ENCODE results near the gene CIITA.

CIITA gene

DNA sequence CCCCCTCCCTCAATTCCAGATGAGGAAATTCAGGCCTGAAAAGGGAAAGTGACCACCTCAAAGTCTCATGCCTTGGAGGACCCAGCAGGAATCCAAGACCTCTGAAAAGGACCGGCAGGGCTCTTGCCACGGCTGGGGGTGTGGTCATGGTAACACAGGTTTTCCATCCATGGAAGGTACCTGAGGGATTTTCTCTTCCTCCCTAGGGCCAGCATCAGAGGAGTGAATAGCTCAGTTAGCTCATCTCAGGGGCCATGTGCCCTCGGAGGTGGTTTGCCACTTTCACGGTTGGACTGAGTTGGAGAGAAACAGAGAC is 1.3 kb downstream of the CIITA start:
- DNase-seq (ENCODE audit: low read depth, low spot score), result no peak
- no peak overlapping the region for H3K27ac ChIP-seq

DNA sequence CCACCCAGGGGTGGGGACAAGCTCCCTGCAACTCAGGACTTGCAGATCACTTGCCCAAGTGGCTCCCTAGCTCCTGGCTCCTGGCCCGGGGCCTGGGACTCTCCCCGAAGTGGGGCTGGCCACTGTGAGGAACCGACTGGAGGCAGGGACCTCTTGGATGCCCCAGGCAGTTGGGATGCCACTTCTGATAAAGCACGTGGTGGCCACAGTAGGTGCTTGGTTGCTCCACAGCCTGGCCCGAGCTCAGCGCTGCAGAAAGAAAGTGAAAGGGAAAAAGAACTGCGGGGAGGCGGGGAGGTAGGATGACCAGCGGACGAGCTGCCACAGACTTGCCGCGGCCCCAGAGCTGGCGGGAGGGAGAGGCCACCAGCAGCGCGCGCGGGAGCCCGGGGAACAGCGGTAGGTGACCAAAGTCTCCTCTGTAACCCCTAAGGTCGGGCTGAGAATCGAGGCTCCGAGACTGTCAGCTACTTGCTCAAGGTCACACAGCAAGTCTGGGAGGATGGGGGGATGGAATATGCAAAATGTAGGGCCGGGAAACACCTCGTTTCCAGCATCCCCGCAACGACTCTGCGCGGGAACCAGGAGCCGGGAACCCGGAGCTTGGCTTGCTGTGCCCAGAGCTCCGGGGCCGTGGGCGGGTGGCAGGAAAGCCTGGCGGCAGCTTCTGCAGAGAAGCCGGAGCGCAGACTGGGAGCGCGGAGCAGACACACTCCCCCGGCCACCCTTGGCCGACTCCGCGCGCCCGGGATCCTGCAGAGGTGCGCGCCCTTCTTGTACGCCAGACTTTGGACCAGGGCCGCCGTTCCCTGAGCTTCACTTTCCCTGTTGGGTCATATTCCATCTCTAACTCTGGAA is 1.9 kb downstream of the CIITA start:
- no peak overlapping the region for H3K27ac ChIP-seq
- no peak for DNase-seq (ENCODE audit: low read depth, low spot score)

DNA sequence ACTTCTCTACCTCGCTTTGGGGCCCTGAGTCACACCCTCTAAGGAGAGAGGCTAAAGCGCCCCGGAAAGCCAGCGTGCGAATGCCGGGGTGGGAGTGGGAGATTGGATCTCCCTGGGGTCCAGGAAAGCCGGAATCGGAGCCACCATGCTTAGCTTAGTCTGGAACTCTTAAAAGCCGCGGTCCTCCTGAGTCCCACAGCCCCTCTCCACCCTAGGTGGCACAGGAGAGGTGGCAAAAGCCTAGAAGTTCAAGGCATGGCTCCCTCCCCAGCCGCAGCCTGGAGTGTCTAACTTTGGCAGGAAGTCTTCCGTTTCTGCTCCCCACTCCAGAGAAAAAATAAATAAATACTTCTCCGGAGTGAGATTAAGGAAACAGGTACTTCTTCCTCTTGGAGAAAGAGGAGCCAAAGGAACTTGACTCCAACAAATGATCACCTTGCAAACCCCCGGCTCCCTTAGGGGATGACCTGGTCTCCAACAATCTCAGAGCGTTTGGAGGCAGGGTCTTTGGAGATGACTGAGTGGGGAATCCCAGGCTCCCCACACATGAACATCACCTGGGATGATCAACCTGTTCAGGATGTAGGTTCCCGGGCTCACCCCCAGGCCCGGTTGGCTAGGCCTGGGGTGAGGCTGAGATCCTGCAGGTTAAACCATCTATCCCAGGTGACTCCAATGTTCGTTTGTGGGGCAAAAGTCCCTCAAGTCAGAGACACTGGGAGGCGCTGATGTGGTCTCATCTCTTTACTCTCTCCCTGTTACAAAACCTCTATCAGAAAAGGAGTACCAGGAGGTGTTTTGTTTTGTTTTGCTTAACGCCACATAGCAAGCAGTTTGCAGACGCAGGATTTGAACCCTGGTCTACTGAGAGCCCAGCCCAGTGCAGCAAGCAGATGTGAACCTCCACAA is 2.9 kb downstream of the CIITA start:
- DNase-seq (ENCODE audit: low read depth, low spot score), result no peak
- H3K27ac ChIP-seq, result no peak overlapping the region

DNA sequence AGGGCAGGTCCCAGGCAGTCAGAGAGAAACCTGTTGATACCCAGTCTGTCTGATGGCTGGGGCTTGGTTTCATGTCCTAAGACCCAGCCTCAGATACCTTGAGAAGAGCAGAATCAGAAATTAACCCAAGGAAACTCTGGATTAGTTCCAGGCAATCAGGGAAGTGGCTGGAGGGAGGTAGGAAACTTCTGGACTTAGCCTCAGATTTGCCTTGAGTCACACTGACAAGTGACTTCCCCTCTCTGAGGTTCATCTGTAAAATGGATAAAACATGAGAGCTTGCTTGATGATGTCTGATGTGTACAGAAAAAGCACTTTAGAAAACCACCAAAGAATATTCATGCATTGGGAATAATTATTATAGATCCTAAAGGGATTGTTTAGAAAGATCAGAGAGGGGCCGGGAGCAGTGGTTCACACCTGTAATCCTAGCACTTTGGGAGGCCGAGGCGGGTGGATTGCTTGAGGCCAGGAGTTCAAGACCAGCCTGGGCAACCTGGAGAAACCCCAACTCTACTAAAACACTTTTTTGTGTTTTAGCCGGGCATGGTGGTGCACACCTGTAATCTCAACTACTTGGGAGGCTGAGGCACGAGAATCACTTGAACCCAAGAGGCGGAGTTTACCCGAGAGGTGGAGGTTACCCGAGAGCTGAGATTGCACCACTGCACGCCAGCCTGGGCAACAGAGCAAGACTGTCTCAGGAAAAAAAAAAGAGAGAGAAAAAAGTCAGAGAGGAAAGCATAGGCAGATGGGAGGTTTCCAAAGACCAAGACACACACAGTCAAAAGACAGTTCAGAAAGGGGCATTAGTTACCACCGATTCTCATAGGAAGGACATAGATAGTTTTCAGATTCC is 3.8 kb downstream of the CIITA start:
- H3K27ac ChIP-seq, result no peak overlapping the region
- no peak for DNase-seq (ENCODE audit: low read depth, low spot score)

DNA sequence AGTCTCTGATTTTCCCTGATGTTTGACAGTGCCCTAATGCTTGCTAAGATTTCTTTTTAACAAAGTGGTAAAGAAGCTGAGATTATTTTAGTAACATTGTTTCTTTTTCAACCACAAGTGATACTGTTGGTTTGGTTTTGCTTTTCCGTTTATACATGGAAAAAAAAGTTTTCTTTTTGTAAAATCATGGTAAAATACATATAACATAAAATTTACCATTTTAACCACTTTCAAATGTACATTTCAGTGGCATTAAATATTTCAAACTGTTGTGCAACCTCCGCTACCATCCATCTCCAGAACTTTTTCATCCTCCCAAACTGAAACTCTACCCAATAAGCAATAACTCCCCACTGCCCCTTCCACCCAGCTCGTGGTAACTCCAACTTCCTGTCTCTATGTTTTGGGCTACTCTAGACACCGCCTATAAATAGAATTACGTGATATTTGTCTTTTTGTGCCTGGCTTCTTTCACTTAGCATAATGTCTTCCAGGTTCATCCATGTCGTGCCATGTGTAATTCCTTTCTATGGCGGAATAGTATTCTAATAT is 4.6 kb downstream of the CIITA start:
- DNase-seq (ENCODE audit: low read depth, low spot score), result no peak
- H3K27ac ChIP-seq, result no peak overlapping the region

DNA sequence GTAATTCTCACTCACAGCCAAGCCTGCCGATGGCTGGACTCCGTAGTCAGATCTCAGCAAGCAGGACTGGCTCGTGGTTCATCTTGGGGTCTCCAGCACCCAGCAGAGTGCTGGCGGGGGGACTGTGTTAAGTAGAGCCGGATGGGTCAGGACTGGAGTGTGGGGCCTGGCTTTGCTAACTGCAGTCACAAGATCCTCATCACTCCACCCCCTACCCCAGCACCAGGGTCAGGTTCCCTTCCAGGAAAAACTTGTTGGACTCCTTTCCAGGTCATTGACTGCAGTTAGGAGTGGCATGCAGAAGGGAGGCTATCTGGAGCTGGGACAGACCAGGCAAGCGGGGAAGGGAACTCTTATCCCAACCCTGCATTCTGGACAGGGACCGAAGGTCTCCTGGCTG is 6.0 kb downstream of the CIITA start:
- no peak for DNase-seq (ENCODE audit: low read depth, low spot score)
- no peak overlapping the region for H3K27ac ChIP-seq

DNA sequence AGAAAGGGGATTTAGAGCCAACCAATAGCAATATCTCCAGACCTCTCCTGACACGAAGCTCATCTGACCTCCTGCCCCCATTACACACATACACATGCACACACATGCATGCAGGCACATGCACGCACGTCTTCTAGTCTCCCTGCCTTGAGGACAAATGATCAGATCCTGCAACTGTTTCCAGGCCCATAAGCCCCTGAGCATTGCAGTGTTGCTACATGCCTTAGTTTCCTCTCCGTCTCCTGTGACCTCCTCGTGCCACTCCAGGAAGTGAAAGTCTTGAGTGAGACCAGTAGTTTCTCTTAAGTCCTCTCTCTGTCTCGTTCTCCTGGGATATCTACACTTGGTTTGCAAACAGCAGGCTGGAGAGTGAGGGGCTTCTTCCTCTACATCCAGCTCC is 8.2 kb downstream of the CIITA start:
- H3K27ac ChIP-seq, result no peak overlapping the region
- DNase-seq (ENCODE audit: low read depth, low spot score), result no peak

DNA sequence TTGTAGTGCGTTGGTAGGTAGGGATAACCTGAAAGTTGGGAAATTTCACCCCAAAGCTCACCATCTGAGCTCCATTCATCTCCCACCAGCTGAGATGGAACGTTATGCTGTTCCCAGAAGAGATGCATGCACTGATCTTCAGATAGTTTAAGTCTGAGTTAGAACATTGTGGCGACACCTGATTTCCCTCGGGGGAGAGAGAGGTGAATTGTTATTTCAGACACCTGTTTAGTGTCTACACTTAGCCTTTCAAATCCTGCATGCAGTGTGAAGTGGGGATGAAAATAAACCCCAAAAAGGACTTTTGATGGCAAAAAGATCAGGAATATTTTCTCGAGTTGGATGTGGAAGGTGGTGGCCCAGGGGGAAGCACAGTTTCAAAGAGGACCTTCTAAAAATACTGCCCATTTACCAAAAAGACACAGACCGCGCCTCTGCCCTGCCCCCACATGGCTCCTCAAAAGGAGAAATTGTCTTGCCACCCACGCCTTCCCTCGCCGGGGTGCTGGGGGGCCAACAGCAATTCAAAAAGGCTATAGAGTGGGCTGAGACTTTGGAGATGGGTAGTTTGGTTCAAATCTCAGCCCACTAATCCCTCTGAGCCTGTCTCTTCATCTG is 11.4 kb downstream of the CIITA start:
- no peak for DNase-seq (ENCODE audit: low read depth, low spot score)
- H3K27ac ChIP-seq, result no peak overlapping the region

DNA sequence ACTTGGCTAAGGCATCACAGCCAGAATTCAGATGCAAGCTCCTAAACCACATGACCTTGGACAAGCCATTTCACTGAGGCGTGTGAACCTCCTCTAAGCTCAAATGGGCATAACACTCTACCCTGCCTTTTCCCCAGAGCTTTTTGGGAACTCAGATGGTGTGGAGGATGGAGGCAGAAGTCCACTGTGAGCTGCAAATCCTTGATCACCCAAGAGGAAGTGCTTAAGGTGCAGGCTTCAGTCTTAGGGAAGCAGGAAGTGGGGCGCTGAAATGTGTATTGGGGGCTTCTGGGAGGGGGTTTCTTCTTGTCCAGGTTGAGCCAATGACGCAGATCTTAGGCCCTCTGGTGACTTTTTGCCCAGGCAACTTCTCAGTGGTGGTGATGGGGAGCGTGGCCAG is 12.9 kb downstream of the CIITA start:
- DNase-seq (ENCODE audit: low read depth, low spot score), result no peak
- no peak overlapping the region for H3K27ac ChIP-seq

DNA sequence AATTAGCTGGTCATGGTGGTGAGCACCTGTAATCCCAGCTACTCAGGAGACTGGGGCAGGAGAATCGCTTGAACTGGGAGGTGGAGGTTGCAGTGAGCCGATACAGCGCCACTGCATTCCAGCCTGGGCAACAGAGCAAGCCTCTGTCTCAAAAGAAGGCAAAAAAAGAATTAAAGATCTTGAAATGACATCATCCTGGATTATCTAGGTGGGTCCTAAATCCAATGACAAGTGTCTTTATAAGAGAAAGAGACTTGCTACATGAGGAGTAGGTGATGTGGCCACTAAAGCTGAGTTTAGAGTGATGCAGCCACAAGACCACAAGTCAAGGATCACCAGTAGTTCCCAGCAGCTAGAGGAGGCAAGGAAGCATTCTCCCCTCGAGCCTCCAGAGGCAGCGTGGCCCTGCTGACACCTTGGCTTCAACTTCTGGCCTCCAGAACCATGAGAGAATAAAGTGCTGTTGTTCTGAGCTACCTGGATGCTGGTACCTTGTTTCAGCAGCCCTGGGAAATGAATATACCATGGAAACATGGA is 15.8 kb downstream of the CIITA start:
- no peak overlapping the region for H3K27ac ChIP-seq
- no peak for DNase-seq (ENCODE audit: low read depth, low spot score)

DNA sequence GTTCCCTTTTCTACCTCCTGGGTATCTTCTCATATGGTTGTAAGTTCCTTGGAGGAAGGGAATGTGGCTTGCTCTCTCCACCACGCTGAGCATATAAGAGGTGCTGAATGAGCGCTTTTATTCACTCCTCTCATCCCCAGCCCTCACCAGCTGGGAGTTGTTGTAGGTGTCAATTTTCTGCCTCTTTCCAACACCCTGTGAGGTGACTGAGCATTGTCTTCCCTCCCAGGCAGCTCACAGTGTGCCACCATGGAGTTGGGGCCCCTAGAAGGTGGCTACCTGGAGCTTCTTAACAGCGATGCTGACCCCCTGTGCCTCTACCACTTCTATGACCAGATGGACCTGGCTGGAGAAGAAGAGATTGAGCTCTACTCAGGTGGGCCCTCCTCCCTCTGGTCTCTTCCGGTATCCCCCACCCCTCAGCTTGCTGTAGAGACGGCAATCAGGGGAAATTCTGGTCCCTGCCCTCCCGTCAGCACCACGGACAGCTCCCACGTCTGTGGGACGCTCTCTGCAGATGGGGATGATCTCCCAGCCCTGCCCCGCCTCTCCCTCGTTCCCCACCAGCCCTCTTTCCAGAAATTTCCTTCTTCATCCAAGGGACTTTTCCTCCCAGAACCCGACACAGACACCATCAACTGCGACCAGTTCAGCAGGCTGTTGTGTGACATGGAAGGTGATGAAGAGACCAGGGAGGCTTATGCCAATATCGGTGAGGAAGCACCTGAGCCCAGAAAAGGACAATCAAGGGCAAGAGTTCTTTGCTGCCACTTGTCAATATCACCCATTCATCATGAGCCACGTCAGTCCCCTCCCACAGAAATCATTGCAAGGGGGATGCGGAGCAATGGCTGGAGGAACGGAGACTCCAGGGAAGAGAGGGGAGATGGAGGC is 18.3 kb downstream of the CIITA start:
- no peak overlapping the region for H3K27ac ChIP-seq
- no peak for DNase-seq (ENCODE audit: low read depth, low spot score)

DNA sequence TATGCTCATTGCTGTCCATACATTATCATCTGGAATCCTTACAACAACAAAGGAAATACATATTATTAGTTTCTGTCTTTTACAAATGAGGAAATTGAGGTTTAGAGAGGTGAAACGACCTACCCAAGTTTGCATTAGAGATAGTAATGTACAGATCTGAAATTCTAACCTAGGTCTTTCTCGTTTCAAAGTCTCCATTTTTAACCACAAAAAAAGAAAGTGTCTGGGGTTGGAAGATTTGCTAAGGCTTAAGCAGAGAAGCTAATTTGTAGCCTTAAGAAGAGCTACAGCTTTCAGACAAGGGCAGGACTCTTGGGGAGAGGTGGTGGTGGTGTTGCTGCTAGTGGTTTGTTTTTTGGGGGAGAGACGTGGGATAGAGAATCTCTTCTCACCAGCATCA is 19.2 kb downstream of the CIITA start:
- no peak overlapping the region for H3K27ac ChIP-seq
- no peak for DNase-seq (ENCODE audit: low read depth, low spot score)

DNA sequence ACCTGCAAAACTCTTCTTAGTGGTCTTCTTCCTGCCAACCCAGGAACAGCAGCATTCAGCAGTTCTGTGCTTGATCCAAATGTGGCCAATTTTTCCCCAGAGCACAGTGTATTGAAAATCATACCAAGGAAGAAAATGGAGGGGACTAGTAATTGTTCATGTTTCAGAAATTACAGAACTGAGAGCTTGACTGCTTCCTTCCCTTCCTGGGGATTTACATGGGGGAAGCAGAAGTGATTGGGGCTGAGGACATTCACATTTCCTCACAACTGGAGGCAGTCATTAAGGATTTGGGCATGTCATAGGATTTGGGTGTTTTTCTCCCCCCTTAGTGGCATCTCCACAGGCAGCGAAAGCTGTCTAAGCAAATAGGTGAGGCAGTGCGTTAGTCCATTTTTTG is 19.7 kb downstream of the CIITA start:
- DNase-seq (ENCODE audit: low read depth, low spot score), result no peak
- no peak overlapping the region for H3K27ac ChIP-seq

DNA sequence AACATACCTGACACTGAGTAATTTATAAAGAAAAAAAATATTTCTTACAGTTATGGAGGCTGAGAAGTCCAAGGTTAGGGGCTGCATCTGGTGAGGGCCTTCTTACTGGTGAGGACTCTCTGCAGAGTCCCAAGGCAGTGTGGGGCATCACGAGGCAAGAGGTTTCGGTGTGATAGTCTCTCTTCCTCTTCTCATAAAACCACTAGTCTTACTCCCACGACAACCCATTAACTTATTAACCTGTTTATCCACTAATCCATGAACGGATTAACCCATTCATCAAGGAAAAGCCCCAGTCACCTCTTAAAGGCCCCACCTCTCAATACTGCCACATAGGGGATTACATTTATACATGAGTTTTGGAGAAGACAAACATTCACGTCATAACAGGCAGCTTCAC is 20.1 kb downstream of the CIITA start:
- no peak overlapping the region for H3K27ac ChIP-seq
- DNase-seq (ENCODE audit: low read depth, low spot score), result no peak

DNA sequence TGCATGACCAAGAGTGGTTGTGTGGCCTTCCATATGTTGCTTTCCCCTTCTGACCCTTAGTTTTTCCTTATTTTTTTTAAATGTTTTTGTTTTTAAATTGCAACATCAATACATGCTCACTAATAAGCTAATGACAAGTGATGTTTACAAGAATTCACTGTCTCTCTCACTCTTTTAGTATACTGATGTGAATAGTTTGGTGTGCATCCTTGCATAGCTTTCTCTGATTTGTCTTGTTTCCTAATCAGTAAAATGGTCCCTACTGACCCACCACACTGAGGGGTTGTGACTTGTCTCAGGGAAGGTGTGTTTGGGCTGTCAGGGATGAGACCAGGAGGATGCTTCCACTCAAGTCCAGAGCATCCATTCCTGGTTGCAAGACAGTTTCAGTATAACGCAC is 26.0 kb downstream of the CIITA start:
- no peak overlapping the region for H3K27ac ChIP-seq
- DNase-seq (ENCODE audit: low read depth, low spot score), result no peak

DNA sequence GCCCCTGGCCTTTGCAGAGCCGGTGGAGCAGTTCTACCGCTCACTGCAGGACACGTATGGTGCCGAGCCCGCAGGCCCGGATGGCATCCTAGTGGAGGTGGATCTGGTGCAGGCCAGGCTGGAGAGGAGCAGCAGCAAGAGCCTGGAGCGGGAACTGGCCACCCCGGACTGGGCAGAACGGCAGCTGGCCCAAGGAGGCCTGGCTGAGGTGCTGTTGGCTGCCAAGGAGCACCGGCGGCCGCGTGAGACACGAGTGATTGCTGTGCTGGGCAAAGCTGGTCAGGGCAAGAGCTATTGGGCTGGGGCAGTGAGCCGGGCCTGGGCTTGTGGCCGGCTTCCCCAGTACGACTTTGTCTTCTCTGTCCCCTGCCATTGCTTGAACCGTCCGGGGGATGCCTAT is 29.5 kb downstream of the CIITA start:
- no peak for DNase-seq (ENCODE audit: low read depth, low spot score)
- H3K27ac ChIP-seq, result no peak overlapping the region

DNA sequence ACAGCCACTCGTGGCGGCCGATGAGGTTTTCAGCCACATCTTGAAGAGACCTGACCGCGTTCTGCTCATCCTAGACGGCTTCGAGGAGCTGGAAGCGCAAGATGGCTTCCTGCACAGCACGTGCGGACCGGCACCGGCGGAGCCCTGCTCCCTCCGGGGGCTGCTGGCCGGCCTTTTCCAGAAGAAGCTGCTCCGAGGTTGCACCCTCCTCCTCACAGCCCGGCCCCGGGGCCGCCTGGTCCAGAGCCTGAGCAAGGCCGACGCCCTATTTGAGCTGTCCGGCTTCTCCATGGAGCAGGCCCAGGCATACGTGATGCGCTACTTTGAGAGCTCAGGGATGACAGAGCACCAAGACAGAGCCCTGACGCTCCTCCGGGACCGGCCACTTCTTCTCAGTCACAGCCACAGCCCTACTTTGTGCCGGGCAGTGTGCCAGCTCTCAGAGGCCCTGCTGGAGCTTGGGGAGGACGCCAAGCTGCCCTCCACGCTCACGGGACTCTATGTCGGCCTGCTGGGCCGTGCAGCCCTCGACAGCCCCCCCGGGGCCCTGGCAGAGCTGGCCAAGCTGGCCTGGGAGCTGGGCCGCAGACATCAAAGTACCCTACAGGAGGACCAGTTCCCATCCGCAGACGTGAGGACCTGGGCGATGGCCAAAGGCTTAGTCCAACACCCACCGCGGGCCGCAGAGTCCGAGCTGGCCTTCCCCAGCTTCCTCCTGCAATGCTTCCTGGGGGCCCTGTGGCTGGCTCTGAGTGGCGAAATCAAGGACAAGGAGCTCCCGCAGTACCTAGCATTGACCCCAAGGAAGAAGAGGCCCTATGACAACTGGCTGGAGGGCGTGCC is 30.1 kb downstream of the CIITA start:
- H3K27ac ChIP-seq, result no peak overlapping the region
- no peak for DNase-seq (ENCODE audit: low read depth, low spot score)

DNA sequence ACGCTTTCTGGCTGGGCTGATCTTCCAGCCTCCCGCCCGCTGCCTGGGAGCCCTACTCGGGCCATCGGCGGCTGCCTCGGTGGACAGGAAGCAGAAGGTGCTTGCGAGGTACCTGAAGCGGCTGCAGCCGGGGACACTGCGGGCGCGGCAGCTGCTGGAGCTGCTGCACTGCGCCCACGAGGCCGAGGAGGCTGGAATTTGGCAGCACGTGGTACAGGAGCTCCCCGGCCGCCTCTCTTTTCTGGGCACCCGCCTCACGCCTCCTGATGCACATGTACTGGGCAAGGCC is 30.7 kb downstream of the CIITA start:
- DNase-seq (ENCODE audit: low read depth, low spot score), result no peak
- H3K27ac ChIP-seq, result no peak overlapping the region
